Vagina (tissue), 2 donors: ENCODE results near the gene PHF24. TPM values are rescaled to one million over a fixed set of nuclear protein-coding genes. Genes with fewer than 3 reads are reported as not detected.
A peak's percentile ranks its signal among the peaks of the same experiment; 100 is the strongest.
"Not testable (repeated sequence)": the region's sequence is repeated elsewhere in the genome, so short reads cannot be mapped to it uniquely, and the experiment has no call there.

Experiments
- DNase-seq, 2 donors: peaks; one replicate each; pipeline ENCODE4 v3.0.0-alpha.2; 2017; ENCODE audit errors: extremely low spot score in 2 of 2
- H3K27ac ChIP-seq: fragments of 200-600 bp; sonication (generic); one replicate; pipeline ENCODE4 v1.5.1; 2019
- H3K27me3 ChIP-seq: fragments of 200-600 bp; sonication (generic); one replicate; pipeline ENCODE4 v1.5.1; 2019
- H3K36me3 ChIP-seq, 2 donors: fragments of 200-600 bp; sonication (generic); one replicate each; pipeline ENCODE4 v1.5.1; 2017 to 2019
- H3K4me1 ChIP-seq: fragments of 200-600 bp; sonication (generic); one replicate; pipeline ENCODE4 v1.5.1; 2019
- H3K4me3 ChIP-seq, 2 donors: fragments of 200-600 bp; sonication (generic); 1 replicate in 1 of 2; 2 replicates in 1 of 2; pipeline ENCODE4 v1.5.1; 2016 to 2019
- H3K9me3 ChIP-seq: fragments of 200-600 bp; sonication (generic); one replicate; pipeline ENCODE4 v1.5.1; 2019
- POLR2A ChIP-seq, 2 donors: fragments of 450-650 bp; IDR thresholded peaks; one replicate each; pipeline ENCODE4 v1.6.1; 2017; ENCODE audit warnings: antibody characterized with exemption in 2 of 2, mild to moderate bottlenecking in 2 of 2, moderate library complexity in 2 of 2
- POLR2AphosphoS5 ChIP-seq, 2 donors: sonication (generic); formaldehyde crosslinking; IDR thresholded peaks; one replicate each; pipeline ENCODE4 v1.9.0; 2017; ENCODE audit warnings: antibody characterized with exemption in 2 of 2, mild to moderate bottlenecking in 2 of 2, low read depth in 1 of 2; ENCODE audit not compliant: insufficient read depth in 1 of 2
- intact Hi-C: fragments of 100-400 bp; cut with DNase I; formaldehyde crosslinking; loops from one replicate; pipeline ENCODE4 v1.15.1; 2023
- total RNA-seq: library from RNA; depleted of rRNA; stranded (reverse); fragments of >200 nt; gene quantifications from one replicate; pipeline ENCODE4 v1.2.3, GENCODE V29; 2016
- TF ChIP-seq, protein P1 (sequence below), 3 experiments: fragments of 450-650 bp in 2 of 3; fragments of 200-600 bp in 1 of 3; sonication (generic) in 1 of 3; IDR thresholded peaks; one replicate each; pipeline ENCODE4 v1.5.1; 2017 to 2019; ENCODE audit warnings: antibody characterized with exemption in 3 of 3, mild to moderate bottlenecking in 2 of 3, moderate library complexity in 2 of 3

The PHF24 gene
- total RNA-seq, 1 donor from 2014 or later, result 0.25 TPM

GRCh38 chr9:34948451-34948850, 9.6 kb upstream of the PHF24 start:
- H3K27ac ChIP-seq, result no peak overlapping the region
- no peak for DNase-seq

GRCh38 chr9:34954225-34954624, 3.9 kb upstream of the PHF24 start:
- peaks cover 14% of the 10 kb centered on the region for H3K4me1 ChIP-seq
- no peaks in the 10 kb centered on the region for H3K9me3 ChIP-seq
- H3K27ac ChIP-seq, result no peak overlapping the region
- intact Hi-C loops, result no loop called here
- H3K36me3 ChIP-seq, result no peaks in the 10 kb centered on the region
- no peaks in the 10 kb centered on the region for H3K27me3 ChIP-seq
- TF ChIP-seq, protein P1, sequence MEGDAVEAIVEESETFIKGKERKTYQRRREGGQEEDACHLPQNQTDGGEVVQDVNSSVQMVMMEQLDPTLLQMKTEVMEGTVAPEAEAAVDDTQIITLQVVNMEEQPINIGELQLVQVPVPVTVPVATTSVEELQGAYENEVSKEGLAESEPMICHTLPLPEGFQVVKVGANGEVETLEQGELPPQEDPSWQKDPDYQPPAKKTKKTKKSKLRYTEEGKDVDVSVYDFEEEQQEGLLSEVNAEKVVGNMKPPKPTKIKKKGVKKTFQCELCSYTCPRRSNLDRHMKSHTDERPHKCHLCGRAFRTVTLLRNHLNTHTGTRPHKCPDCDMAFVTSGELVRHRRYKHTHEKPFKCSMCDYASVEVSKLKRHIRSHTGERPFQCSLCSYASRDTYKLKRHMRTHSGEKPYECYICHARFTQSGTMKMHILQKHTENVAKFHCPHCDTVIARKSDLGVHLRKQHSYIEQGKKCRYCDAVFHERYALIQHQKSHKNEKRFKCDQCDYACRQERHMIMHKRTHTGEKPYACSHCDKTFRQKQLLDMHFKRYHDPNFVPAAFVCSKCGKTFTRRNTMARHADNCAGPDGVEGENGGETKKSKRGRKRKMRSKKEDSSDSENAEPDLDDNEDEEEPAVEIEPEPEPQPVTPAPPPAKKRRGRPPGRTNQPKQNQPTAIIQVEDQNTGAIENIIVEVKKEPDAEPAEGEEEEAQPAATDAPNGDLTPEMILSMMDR (IDR thresholded peaks at IDR 0.05), result no peak
- no peak for TF ChIP-seq POLR2AphosphoS5 (IDR thresholded peaks at IDR 0.05; ENCODE audit: insufficient read depth in 1 of 2, low read depth in 1 of 2)
- no peak for TF ChIP-seq POLR2A (IDR thresholded peaks at IDR 0.05)
- DNase-seq, result no peak
- H3K4me3 ChIP-seq, result no peak overlapping the region

More at GRCh38 chr9:34948451-34948850, 9.6 kb upstream of the PHF24 start:
- no peak for TF ChIP-seq POLR2AphosphoS5 (IDR thresholded peaks at IDR 0.05; ENCODE audit: insufficient read depth in 1 of 2, low read depth in 1 of 2)
- Histone ChIP-seq H3K4me1 (no peaks in the 10 kb centered on the region), H3K9me3 (no peaks in the 10 kb centered on the region), H3K36me3 (no peaks in the 10 kb centered on the region), H3K4me3 (no peak overlapping the region), H3K27me3 (no peaks in the 10 kb centered on the region)
- intact Hi-C loops, result no loop called here

DNA sequence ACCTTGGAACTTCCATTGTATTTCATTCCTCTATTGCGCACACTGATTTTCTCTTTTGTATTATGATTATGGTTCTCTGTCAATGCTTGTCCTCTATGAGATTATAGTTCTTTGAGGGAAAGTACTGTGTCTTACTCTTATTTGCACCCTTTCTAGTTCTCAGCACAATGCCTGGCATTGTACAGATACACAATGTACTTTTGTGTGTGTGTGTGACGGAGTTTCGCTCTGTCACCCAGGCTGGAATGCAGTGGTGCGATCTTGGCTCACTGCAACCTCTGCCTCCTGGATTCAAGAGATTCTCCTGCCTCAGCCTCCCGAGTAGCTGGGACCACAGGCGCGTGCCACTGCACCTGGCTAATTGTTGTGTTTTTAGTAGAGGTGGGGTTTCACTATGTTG, 2.0 kb upstream of the PHF24 start:
- H3K36me3 ChIP-seq, intact Hi-C loops, H3K27me3 ChIP-seq, DNase-seq, H3K9me3 ChIP-seq, H3K4me3 ChIP-seq, H3K27ac ChIP-seq: not testable (repeated sequence)
- peaks cover 14% of the 10 kb centered on the region for H3K4me1 ChIP-seq

DNA sequence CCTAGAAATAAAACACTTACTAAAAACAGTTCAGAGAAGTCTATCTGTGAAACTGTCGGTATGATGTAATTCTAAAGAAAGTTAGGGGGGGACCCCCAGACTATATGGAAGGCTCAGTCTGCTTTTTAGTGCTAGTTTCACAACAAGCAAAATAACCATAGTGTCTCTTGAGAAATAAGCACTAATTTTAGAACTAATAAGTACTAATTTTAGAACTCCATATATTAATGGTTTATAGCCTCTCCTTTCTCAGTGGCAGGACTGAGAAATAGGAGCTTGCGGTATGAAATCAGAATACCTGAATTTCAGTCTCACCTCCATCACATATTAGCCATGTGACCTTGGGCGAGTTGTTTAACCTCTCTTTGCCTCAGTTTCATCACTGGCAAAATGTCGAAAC, 1.4 kb upstream of the PHF24 start:
- Histone ChIP-seq H3K4me1 (peaks cover 14% of the 10 kb centered on the region), H3K9me3 (no peaks in the 10 kb centered on the region), H3K4me3 (no peak overlapping the region), H3K27ac (no peak overlapping the region), H3K27me3 (no peaks in the 10 kb centered on the region), H3K36me3 (no peaks in the 10 kb centered on the region)
- no peak for DNase-seq
- intact Hi-C loops, result no loop called here
- no peak for TF ChIP-seq POLR2AphosphoS5 (IDR thresholded peaks at IDR 0.05; ENCODE audit: insufficient read depth in 1 of 2, low read depth in 1 of 2)
- TF ChIP-seq POLR2A (IDR thresholded peaks at IDR 0.05), result no peak
- TF ChIP-seq, protein P1 (IDR thresholded peaks at IDR 0.05), result no peak

DNA sequence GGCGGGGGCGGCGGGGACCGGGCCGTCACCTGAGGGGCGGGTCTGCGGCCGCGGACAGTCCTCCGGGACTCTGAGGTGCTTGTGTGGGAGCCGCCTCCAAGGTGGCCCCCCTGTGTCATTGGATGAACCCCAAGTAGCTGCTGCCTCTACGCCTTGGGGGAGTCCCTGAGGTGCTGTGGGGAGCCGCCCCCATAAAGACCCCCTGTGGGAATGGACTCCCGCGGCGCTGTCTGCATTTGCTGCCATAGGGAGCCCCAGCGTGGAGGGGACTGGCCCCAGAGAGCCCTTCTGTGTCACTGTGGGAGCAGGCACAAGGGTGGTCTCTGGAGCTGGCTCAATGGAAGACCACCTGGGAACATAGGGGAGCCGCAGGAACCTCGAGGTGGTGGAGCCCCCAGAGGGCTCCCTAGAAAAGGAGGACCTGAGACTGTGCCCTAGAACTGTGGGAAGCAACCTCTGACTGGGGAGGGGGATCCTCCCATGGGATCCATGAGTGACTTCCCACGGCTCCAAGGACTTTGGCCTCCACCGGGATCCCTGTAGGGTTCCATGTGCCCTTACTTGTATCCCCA, 412 bp downstream of the PHF24 start:
- Histone ChIP-seq H3K9me3 (no peaks in the 10 kb centered on the region), H3K36me3 (no peaks in the 10 kb centered on the region), H3K27ac (no peak overlapping the region), H3K4me1 (peaks cover 14% of the 10 kb centered on the region), H3K27me3 (no peaks in the 10 kb centered on the region), H3K4me3 (peak overlapping the region; percentile 32 to 59)
- DNase-seq, result no peak
- TF ChIP-seq POLR2AphosphoS5 (IDR thresholded peaks at IDR 0.05; ENCODE audit: insufficient read depth in 1 of 2, low read depth in 1 of 2), result no peak
- no peak for TF ChIP-seq POLR2A (IDR thresholded peaks at IDR 0.05)
- TF ChIP-seq, protein P1 (IDR thresholded peaks at IDR 0.05), result no peak
- intact Hi-C loops, result no loop called here

GRCh38 chr9:34959461-34959860, 1.4 kb downstream of the PHF24 start:
- no peaks in the 10 kb centered on the region for H3K27me3 ChIP-seq
- no peak for DNase-seq
- intact Hi-C loops, result no loop called here

More at GRCh38 chr9:34959461-34959860, 1.4 kb downstream of the PHF24 start:
- Histone ChIP-seq H3K9me3 (no peaks in the 10 kb centered on the region), H3K27ac (no peak overlapping the region), H3K4me1 (peaks cover 14% of the 10 kb centered on the region), H3K36me3 (no peaks in the 10 kb centered on the region), H3K4me3 (no peak overlapping the region)
- TF ChIP-seq, protein P1 (IDR thresholded peaks at IDR 0.05), result no peak
- TF ChIP-seq POLR2A (IDR thresholded peaks at IDR 0.05) (no peak), POLR2AphosphoS5 (IDR thresholded peaks at IDR 0.05; ENCODE audit: insufficient read depth in 1 of 2, low read depth in 1 of 2) (no peak)
